ENCODE data around the gene SMPD2.

SMPD2 gene

GRCh38 chr6:109461733-109462526 is 21.4 kb downstream of the SMPD2 start:
- DNase-seq = no peak

DNA sequence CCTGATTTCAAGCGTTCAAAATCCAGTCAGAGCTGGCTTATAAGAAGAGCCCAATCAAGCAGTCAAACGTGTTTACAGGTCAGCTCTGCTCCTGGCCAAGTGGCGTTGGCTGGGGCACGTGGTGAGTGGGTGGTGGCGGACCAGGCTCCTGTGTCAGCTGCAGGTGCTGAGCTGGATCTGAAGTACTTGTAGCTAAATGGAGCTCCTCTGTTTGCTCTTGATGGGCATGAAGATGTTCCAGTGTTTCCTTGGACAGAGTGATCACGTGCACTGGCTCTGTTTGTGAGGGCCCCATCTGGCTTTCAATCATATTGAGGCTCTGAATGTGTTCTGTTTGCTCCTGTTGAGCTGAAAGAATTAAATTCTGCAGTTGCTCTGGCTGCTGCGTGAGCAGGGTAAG is 25.2 kb downstream of the SMPD2 start:
- no peak for DNase-seq

DNA sequence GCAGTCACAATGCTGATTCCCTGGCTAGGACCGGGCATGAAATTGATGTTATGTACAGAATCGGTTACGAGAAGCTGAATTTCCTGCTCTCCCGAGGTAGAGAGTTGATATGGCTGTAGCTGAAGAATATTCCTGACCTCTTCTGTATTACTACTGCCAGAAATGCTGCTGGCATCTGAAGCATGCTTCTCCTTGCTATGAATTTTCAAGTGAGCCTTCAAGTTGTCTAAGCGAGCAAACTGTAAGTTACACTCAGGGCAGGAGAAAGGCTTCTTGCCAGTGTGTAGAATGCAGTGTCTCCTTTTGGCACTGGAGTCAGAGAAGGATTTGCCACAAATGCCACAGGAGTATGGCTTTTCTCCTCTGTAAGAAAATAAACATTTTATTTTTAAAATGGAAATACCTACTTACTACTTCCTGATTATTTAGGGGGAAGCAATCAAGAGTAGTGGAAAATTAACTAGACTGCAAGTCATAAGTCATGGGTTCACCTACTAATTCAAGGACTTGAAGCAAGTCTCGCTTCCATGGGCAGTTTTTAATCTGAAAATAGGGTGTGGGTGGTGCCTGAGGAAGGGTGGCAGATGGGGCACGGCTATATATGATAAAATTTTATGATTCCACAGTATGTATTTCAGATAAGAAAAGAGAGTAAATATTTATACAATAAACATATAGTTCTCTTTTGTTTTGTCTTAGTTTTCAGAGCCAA is 25.8 kb downstream of the SMPD2 start:
- DNase-seq = no peak

DNA sequence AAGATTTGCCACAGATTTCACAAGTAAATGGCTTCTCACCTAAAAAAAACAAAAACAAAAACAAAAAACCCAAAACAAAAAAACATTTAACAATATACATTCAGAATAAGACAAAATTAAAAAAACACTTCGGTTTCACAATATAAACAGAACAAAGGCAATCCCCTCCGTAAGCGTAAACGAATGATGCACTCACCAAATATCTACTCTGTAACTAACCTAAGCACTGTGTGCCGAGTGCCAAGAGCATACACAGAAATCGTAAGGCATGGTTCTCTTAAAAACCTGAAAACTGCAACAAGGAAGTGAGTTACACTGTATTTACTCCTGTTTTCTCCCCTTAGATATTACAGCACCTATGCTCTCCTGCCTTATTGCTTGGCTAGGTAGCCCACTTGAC is 27.2 kb downstream of the SMPD2 start:
- DNase-seq = no peak

- DNase-seq = no peak
Observed at GRCh38 chr6:109469591-109470189, 29.2 kb downstream of the SMPD2 start.

GRCh38 chr6:109471105-109471810 is 30.7 kb downstream of the SMPD2 start:
- no peak for DNase-seq

DNA sequence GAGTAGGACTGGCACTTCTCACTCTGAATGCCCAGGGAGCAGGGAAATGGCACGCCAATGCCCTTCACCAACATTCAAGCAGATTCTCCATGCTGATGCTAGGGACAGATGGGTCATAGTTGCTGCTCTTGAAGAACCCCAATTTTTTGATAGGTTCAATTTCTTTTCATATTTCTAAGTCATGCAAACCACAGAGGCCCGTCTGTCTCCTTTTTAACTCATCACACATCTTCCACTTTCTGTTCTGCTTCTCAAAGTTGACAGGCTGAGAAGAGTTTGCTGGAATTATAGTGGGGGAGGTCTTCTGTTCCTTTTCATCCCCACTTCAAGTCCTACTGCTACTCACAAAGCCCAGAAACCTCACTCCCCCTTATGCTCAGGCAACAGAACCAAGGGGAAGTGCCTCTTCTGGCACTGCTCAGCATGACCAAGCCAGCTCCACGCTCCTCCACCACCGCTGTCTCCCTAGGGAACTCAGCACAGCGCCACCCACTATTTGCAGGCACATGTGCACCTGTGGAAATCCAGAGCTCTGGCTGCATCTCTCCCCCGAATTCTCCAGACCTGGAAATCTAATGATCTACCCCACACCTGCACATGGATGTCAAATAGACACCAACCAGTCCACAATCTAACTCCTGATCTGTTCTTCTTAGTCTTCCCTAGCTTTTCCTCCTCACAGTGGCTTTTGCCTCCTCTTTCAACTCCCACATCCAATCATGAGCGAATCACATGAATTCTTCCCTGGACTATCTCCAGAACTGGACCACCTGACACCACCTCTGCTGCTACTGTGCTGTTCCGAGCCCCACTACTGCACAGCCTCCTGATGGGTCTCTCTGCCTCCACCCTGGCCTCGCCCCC is 31.8 kb downstream of the SMPD2 start:
- no peak for DNase-seq

- DNase-seq = no peak
Observed at GRCh38 chr6:109473120-109473519, 32.6 kb downstream of the SMPD2 start.

DNA sequence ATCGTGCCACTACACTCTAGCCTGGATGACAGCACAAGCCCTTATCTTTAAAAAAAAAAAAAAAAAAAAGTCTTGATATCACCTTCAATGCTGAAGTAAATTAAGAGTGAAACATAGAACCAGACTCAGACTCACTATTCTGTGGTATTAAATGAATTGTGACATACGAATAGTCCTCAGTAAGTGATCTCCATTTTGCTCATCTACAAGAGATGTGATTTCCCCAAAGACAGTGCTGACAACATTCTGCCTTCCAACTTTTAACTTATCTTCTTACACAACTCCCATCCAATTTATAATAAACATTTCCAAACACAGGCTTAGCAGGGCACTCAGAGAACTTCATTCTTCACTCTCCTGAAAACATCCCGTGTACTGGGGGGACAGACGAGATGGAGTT is 34.5 kb downstream of the SMPD2 start:
- no peak for DNase-seq

GRCh38 chr6:109475625-109476024 is 35.1 kb downstream of the SMPD2 start:
- DNase-seq = no peak

GRCh38 chr6:109477184-109477583 is 36.7 kb downstream of the SMPD2 start:
- DNase-seq = no peak

DNA sequence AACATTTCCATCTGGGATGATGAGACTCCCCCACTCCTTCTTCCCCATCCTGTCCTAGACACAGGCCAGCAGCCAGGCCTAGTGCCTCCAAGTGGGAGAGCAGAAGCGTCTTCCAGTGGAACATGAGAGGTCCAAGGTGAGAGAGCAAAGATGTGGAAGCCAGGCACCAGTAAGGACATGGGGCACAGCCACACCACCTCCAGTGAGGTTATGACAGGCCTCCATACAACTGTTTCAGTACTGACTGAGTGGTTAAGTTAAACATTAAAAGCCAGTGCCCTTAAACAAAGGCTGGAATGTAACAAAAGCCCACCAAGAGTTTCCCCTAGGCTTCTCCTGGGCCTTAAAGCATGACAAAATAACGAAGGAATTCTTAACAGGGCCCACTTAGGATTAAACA is 37.2 kb downstream of the SMPD2 start:
- DNase-seq = no peak

DNA sequence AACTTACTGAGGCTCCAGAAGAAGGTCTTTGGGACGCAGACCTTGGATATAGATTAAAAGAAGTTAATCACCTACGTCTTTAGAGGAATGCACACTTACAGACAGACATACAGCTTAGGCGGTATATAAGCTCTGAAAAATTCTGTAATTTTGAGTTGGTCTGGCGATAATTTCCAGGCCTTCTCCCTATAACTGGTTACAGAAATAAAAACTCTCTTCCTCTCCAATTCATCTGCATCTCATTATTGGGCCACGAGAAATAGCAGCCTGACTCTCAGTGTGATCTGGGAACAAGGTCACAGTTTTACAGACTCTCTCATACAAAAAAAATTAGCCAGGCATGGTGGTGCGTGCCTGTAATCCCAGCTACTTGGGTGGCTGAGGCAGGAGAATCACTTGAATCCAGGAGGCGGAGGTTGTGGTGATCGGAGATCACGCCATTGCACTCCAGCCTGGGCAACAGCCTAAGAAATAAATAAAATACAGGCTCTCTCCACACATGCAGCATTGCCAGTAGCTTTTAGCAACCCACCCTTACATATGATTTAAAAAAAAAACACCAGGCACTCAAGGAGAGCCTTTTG is 37.8 kb downstream of the SMPD2 start:
- no peak for DNase-seq

DNA sequence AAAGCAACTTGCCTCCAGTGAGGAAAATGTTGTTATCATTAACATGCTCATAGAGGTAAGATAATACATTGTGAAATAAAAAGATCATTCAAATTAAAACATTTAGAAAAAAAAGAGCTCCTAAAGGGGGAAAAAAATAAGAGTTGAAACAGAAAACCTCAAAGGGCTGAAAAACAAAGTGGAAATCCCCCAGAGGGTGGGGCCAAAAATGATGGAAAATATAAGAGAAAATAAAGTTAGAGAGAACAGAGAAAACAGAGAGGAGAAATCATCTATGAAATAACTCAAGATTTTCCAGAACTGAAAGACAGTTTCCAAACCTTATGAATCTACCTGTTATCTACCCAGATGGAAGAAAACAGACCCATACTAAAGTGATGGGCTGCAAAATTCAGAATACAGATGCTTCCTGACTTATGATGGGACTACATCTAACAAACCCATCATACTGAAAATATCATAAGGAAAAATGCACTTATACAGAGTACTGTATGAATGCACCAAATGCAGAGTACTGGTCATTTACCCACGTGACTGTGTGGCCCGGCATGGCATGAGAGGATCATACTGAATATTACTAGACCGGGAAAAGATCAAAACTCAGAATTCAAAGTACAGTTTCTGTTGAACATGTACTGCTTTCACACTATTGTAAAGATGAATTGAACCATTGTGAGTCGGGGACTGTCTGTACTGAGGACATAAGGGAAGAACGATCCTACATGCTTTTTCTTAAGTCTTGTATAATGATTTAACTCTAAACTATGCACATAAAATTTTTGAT is 38.5 kb downstream of the SMPD2 start:
- no peak for DNase-seq

DNA sequence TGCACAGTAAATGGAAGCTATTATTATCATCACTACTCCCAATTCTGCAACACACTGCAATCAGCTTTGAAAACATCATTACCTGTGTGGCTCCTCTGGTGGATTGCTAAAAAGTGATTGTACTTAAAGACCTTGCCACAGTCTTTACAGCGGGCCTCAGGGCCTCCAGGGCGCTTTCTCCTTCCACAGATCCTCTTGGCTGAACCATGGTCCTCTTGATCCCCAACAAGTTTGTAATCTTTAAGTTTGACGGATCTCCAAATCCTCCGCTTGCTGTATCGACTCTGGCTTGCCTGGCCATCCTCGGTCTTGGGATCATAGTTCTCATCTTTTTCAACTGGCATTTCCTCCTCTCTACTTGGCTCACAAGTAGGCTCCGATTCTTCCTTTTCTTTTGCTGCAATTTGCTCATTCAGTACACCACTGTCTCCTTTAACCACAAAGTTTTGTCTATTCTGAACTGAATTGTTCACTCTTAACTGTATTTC is 40.5 kb downstream of the SMPD2 start:
- no peak for DNase-seq

DNA sequence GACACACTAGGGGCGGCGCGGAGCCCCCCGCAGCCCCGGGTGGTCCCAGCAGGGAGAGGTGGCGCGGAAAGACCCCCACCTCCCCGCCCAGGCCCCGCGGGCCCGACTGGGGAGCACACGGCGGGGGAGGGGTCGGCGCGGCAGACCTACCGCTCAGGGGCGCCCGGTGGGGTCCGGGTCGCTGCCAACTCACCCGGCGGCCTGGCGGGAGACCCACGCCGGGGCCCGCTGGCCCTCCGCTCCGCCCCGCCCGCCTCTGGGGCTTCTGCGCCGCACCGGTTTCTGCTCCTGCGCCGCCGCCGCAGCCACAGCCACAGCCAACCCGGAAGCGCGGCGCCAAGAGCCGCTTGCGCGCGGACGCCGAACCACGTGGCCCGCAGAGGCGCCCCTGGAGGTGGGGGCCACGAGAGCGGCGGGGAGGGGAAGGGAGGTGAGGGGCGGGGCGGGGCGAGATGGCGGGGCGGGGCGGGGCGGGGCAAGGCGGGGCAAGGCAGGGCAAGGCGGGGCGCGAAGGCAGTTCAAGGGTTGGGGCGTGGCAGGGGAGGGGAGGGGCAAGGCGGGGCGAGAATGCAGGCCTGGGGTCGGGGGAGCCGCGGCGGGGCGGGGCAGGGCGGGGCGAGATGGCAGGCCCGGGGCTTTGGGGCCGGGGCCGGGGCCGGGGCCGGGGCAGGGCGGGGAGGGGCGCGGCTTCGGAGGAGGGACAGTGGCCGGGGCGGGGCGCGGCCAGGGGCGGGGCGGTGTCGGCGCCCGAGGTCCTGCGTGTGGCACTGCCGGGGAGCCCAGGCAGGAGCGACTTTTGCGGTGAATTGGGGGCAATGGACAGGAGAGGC is 42.6 kb downstream of the SMPD2 start, which contains the start of gene ZBTB24:
Gene ZBTB24, minus strand, starts transcription at position 315 of the 830 bp plus-strand sequence. CDS start 1,193 bp downstream, outside the sequence.
- DNase-seq = peak; percentile 93

GRCh38 chr6:109483735-109484057 is 43.2 kb downstream of the SMPD2 start:
- no peak for DNase-seq

DNA sequence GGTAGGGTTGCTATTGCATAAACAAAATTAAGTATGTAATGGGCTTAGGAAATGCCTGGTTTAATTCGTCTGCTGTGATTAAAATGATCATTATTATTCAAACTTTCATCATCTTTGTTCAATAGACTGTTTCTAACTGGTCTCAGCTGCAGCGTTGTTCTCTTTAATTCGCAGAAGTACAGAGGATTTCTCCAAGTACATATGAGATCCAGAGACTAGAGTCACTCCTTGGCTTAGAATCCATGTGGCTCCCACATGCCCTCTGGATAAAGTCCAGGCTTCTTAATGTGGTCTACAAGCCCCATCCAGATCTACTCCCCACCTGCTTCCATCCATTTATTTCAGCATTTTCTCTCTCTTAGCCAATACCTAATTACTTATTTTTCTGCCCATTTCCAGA is 43.6 kb downstream of the SMPD2 start:
- no peak for DNase-seq

DNA sequence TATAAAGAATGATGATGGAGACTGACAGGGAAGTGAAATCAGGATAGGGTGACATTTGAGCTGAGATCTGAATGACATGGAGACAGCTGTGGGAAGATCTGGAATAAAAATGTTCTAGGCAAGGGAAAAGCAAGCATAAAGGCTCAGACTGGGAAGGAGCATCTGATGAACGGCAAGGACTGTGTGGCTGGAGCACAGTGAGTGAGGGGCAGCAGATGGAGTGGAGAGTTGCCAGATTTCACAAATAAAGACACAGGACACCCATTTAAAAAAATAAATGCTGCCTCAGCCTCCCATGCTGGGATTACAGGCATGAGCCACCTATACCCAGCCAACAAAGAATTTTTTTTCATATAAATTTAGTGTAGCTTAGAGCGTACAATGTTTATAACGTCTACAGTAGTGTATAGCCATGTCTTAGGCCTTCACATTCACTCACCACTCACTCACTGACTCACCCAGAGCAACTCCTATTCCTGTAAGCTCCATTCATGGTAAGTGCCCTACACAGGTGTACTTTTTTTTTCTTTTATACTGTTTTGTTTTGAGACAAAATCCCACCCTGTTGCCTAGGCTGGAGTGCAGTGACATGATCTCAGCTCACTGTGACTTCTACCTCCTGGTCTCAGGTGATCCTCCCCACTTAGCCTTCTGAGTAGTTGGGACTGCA is 44.9 kb downstream of the SMPD2 start:
- no peak for DNase-seq

DNA sequence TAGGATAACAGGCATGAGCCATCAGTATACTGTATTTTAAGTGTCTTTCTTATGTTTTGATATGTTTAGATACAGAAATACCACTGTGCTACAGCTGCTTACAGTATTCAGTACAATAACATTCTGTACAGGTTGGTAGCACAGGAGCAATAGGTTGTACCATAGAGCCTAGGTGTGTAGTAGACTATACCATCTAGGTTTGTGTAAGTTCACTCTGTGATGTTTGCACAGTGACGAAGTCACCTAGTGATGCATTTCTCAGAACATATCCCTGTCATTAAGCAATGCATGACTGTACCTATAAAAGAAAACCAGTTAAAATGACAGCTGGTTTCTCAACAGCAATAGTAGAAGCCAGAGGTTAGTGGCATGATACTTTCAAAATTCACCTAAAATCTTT is 45.5 kb downstream of the SMPD2 start:
- no peak for DNase-seq

All from activated CD4-positive, alpha-beta T cell treated with anti-CD3 and anti-CD28 coated beads, Interleukin-2, amount 50 U/mL, for 16 hours (primary cell).